ENCODE measurements around the gene FAM162B.
"Not testable (repeated sequence)": the region's sequence is repeated elsewhere in the genome, so short reads cannot be mapped to it uniquely, and the experiment has no call there.

FAM162B gene

DNA sequence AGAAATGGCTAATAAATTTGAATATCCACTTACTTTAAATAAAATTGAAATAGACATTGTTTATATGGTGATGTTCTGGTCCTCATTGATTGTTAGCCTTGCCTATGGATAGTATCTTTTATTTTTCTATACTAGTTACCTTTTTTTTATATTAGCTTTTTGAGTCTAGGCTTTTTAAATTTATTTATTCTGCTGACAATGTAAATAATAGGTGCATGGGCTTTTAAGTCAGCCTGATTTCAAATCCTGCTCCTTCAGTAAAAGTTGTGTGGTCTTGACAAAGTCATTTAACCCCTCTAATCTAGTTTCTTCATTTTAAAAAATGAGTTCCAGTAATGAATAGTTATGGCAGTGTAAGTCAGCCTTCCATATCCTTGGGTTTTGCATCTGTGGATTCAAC lies 38.6 kb downstream of the FAM162B start:
- no peak for DNase-seq (ENCODE audit: low read depth)

DNA sequence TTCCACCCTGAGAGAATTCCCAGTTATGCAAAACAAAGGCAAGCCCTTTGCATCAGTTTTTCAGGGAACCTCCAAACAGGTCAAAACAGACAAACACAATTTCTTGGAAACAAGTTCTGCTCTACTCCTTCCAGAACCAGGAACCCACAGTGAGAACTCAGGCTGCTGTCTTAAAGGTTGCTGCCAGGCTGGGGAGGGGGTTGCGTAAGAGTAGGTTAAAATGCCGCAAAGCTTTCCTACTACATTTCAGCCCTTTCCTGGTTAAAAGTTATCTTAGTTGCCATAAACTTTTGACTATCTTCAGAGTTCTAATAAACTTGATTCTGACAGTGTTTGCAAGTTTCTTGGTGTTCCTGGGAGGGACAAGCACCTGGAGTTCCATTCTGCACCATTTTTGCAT lies 50.8 kb downstream of the FAM162B start:
- DNase-seq (ENCODE audit: low read depth), result no peak

DNA sequence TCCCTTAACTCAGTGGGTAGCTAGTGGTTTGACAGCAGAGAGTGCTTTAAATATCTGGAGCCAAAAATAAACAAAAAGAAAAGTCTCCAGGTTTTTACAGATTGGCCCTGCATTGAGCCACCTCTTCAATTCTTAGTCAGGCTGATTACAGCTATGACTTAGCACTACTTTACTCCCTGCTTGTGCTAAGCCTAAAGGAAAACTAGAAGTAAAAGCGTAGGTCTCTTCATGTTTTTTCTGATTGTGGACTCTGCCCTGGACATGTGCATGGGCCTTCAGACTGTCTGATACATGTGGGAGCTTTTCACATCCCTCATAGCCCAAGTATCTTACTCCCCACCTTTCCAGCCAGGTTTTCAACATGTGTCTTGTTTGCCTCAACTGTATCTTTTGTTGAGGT lies 51.2 kb downstream of the FAM162B start:
- no peak for DNase-seq (ENCODE audit: low read depth)

- no peak for DNase-seq (ENCODE audit: low read depth)
Measured at GRCh38 chr6:116705917-116706316, 59.6 kb downstream of the FAM162B start.

- DNase-seq (ENCODE audit: low read depth), result not testable (repeated sequence)
Measured at GRCh38 chr6:116703888-116704287, 61.6 kb downstream of the FAM162B start.

Measured in non-pigmented ciliary epithelial cell (primary cell).